Hepatocyte (in vitro differentiated cells): Measurements from ENCODE around the gene ARHGAP35.

Experiments used
- EZH2 ChIP-seq: fragments of 200-600 bp; sonication (generic); IDR thresholded peaks from 2 replicates; pipeline ENCODE4 v1.6.1; 2016; ENCODE audit warnings: antibody characterized with exemption, mild to moderate bottlenecking, borderline replicate concordance
- EZH2phosphoT487 ChIP-seq: fragments of 200-600 bp; sonication (generic); IDR thresholded peaks from one replicate; pipeline ENCODE4 v1.6.1; 2018; ENCODE audit warnings: antibody characterized with exemption, mild to moderate bottlenecking, low read depth, moderate library complexity; ENCODE audit not compliant: unreplicated experiment, severe bottlenecking
- TF ChIP-seq, protein P1 (sequence below): fragments of 200-600 bp; sonication (generic); IDR thresholded peaks from 2 replicates; pipeline ENCODE4 v1.5.1; 2016; ENCODE audit warnings: antibody characterized with exemption, mild to moderate bottlenecking; ENCODE audit not compliant: poor library complexity

DNA sequence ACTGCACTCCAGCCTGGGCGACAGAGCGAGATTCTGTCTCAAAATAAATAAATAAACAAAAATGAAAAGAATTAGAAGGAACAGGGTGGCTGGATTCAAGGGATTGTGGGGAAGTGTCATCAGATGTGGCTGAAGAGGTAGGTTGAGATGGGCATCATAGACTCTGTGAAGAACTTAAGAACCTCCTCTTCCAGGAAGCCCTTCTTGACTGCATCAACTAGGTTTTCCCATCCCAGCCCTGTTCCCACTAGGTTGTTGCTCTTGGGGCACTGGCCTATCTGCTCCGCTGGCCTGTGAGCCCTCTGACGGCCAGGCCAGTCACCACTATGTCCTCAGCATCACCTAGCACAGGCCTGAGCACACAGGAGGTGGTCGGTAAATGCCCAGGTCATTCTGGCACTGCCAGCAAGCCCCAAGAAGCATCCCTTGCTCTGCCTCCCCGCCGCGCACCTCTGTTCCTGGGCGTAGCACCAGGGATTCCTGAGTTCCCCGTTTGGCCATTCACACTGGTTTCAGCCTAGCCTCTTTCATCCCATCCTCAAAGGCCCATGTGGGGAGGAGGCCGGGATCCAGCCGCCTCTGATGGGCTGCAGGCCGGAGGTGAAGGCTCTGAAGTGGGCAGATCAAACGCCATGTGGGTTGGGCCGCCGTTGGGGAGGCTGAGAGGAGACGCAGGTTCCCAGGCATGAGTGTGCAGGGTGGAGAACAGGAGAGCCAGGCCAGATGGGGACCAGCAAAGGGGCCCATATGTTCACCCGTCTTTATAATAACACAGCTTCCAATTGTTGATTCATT, 44.8 kb upstream of the ARHGAP35 start:
- TF ChIP-seq, protein P1, sequence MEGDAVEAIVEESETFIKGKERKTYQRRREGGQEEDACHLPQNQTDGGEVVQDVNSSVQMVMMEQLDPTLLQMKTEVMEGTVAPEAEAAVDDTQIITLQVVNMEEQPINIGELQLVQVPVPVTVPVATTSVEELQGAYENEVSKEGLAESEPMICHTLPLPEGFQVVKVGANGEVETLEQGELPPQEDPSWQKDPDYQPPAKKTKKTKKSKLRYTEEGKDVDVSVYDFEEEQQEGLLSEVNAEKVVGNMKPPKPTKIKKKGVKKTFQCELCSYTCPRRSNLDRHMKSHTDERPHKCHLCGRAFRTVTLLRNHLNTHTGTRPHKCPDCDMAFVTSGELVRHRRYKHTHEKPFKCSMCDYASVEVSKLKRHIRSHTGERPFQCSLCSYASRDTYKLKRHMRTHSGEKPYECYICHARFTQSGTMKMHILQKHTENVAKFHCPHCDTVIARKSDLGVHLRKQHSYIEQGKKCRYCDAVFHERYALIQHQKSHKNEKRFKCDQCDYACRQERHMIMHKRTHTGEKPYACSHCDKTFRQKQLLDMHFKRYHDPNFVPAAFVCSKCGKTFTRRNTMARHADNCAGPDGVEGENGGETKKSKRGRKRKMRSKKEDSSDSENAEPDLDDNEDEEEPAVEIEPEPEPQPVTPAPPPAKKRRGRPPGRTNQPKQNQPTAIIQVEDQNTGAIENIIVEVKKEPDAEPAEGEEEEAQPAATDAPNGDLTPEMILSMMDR, result no peak
- TF ChIP-seq EZH2 (no peak), EZH2phosphoT487 (no peak)
